CD4-positive, alpha-beta T cell treated with Interleukin-10 for 1 hour (primary cell): ENCODE results near the gene TNNI2.
"Not testable (repeated sequence)": the region's sequence is repeated elsewhere in the genome, so short reads cannot be mapped to it uniquely, and the experiment has no call there.

Source experiments
- DNase-seq: peaks from one replicate; pipeline ENCODE4 v3.0.0-alpha.2; 2020

The TNNI2 gene

GRCh38 chr11:1876361-1877063 lies 37.7 kb downstream of the TNNI2 start:
- no peak for DNase-seq

GRCh38 chr11:1877211-1878136 lies 38.7 kb downstream of the TNNI2 start:
- DNase-seq = no peak

GRCh38 chr11:1878137-1879031 lies 39.6 kb downstream of the TNNI2 start:
- no peak for DNase-seq

DNA sequence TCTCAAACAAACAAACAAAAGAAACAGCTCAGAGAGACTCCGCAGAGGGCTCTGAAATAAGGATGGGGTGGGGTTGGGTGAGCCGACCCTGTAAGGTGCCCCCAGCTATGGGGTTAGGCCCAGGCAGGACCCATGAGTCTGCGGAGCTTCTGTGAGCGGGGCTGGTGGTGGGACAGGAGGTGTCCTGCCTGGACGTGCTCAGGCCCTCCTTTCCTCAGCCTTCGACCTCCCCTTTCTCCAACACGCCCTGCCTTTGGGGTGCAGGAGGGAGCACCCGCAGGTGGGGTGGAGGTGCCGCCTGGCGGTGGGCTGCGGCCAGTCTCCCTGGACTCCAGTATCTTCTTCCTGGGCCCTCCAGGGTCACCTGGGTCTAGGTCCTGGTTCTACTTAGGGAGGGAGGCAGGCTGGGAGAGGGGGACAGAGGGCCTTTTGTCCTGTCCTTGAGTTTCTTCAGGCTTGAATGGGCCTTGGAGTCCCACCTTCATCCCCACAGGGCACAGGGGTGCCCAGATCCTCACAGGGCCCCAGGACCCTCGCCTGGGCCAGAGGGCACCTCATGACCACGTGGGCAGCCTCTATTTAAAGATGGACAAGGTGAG lies 40.7 kb downstream of the TNNI2 start:
- DNase-seq = no peak

GRCh38 chr11:1879941-1880720 lies 41.4 kb downstream of the TNNI2 start:
- no peak for DNase-seq

DNA sequence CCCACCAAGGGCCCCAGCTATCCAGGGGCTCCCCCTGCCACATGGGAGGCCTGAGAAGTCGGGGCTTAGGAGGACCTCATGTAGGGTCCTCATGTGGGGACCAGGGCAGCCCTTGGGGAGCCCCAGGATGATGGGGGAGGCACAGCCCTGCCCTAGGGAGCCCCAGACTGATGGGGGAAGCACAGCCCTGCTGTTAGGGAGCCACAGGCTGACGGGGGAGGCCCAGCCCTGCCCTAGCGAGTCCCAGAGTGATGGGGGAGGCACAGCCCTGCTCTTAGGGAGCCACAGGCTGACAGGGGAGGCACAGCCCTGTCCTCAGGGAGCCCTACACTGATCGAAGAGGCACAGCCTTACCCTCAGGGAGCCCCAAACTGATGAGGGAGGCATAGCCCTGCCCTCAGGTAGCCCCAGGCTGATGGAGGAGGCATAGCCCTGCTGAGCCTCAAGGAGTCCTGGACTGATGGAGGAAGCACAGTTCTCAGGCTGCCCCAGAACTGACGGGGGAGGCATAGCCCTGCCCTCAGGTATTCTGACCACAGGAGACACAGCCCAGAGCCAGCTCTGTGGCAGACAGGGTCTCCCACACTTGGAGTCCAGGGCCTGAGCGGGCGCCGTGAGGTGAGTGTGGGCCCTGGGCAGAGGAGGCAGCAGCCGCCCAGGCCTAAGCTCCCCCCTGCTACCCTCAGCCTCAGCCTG lies 42.1 kb downstream of the TNNI2 start:
- no peak for DNase-seq

GRCh38 chr11:1881442-1882264 lies 42.9 kb downstream of the TNNI2 start:
- DNase-seq = no peak

DNA sequence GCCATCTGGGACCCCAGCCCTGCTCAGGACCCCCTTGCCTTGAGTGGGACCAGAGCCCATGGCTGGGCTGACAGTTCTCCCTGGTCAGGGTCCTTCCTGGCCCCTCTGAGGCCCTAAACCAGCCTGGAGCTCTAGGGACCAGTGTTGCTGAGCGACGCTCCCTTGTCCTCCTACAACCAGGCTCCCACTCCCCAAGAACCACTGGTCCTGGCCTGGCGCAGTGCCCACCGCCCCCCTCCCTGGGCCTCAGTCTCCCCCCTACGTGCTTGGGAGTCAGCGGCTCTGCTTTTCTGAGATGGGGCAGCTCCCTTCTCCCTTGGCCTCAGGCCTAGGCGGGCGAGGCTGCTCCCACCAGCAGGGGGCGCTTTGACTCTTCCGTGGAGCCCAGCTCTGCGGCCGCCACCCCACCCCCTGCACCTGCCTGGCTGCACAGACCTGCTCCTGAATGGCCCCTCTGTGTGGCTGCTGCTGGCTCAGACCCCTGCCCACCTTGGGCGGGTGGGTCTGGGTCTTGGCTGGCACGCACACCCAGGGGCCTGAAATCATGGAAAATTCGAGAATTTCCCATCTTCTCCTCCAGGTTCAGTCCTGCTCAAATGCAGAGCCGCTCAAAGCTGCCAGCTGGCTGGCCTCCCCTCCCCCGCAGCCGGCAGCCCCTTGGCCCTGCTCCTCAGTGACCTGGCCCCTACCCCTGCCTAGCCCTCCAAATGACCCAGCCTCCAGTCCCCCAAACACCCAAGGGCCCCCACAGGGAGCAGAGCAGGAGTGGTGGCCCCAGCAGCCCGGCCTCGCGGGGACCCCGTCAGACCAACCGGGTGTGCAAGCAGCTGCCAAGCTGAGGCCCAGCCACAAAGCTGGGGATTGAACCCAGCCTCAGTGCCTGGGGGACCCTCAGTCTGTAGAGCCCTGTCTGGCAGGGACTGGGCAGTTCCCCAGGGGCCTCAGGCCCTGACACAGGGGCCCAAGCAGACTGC lies 43.8 kb downstream of the TNNI2 start:
- DNase-seq = peak; percentile 81

DNA sequence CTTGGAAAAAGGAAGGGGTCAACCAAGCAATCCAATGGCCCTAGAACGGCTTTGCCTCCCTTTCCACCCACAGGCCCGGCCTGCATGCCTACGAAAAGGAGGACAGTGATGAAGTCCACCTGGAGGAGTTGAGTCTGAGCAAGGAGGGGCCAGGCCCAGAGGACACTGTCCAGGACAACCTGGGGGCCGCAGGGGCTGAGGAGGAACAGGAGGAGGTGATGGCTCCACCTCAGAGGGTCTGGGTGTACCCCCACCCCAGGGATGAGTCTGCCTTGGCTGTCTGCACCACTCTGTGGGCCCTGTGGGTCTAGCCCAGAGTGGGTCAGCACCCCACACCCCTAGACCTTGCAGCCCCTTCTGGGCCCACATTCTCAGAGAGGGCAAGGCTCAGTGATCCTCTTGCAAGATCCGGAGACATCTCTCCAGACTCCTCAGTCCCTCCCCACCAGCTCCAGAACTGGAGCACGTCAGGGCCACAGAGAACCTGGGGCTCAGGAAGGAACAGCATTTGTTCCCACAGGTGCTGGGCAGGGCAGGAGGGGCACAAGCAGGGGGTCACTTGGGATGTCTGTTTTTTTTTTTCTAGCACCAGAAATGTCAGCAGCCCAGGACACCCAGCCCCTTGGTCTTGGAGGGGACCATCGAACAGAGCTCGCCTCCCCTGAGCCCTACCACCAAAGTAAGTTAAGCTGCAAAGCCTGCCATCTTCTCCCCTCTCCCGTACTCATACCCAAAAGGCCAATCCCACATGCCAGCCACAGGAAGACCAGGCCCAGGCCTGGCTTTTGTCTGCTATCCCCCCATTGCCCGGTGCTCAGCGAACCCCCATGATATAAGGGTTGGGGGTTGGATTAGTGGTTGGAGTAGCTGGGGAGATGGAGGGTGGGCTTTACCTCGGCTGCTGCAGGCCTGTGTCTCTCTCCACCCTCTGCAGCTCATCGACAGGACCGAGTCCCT lies 44.8 kb downstream of the TNNI2 start:
- DNase-seq = no peak

- no peak for DNase-seq
These were observed 45.5 kb downstream of the TNNI2 start for GRCh38 chr11:1884303-1884700.

DNA sequence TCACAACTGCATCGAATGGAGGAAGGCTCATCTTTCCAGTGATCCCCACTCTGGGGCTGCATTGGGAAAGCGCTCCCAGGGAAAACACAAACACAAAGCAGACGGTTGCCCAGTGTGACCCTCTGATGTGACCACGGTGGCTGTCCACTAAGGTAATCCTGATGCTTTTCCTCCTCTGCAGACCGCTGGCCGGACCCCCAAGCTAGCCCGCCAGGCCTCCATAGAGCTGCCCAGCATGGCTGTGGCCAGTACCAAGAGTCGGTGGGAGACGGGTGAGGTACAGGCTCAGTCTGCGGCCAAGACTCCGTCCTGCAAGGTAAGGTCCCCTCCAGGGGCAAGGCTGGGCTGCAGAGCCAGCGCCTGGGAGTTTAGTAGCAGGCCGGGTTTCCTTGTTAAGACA lies 47.8 kb downstream of the TNNI2 start:
- not testable (repeated sequence) for DNase-seq

DNA sequence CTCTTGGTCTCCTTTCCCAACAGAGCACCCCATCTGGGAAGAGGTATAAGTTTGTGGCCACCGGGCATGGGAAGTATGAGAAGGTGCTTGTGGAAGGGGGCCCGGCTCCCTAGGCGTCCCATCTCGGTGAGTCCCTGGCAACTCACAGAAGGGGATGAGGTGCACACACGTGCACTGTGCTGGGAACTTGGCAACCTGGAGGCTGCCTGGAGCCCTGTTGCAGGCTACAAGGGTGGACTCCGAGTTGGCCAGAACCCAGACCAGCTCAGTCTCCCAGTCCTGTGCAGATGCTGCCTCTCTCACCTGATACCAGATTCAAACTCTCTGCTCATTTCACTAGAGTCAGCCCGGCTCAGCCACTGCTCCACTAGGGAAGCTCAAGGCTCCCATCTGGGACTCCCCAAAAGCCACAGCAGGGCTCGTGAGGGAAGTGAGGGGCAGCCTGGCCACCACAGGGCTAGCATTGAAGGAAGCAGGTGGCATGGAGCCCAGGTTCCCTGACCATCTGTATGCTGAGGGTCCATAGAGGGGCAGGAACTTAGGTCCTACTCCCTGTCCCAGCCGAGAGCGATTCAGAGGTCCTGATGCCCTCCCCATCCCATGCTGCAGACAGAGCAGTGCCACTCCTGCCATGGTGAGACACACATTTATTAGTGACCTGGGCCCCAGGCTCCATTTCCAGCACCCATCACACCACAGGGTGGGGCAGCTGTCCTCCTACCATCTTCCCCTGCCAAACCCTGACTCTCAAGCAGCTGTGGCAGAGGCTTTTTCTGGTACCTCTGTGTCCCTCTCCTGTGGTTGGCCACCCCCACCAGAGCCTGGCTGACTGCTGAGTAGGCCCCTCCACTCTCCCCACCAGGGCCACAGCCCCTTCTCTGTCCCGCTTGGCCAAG lies 48.9 kb downstream of the TNNI2 start:
- DNase-seq = no peak

GRCh38 chr11:1888347-1888753 lies 49.6 kb downstream of the TNNI2 start:
- DNase-seq = no peak

DNA sequence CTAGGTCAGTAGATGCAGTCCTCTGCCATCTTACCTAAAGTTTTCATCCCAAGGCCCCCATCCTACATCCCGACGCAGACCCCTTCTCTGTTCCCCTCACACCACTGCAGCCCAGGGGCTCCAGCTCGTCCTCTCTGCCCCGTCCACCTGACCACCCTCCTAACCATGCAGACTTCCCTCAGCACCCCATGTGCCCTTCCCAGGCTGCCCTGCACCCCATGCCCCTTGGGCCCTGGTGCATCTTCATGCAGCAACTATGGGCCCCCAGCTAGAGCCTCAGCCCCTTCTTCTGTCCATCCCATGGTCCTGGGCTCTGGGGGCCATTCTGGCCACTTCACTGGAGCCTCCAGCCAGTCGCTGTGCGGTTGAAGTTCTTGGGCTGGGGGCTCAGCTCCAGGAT lies 50.0 kb downstream of the TNNI2 start:
- DNase-seq = no peak

DNA sequence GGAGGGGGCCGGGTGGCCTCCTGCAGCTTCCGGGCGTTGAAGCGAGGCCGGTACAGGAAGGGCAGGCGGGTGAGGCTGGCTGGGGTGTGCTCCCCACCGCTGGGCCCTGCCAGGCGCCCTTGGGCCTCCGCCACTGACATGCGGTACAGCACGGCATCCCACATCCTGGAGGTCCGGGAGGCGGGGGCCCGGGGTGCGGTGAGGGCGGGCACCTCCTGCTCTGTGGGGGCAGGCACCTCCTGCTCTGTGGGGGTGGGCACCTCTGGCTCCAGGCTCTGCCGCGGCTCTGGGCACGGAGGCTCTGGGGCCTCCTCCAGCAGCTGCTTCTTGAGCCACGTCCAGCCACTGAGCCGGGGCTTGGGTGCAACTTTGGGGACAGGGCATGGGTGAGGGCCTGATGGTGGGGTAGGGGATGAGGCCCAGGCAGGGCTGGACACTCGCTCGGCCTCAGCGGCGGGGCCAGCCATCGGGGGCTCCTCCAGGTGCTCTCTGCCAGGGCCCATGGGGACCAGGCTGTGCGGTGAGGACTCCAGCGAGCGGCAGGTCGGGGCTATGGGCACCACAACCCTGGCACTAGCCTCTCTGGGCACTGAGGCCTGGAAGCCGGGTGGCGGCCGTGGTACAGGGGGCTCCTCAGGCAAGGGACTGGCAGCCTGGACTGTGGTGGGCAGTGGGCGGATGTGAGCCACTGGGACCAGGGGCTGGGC lies 50.6 kb downstream of the TNNI2 start:
- DNase-seq = peak; percentile 80
